Hematopoietic multipotent progenitor cell treated with erythropoietin and hydrocortisone succinate and interleukin-3 and kit ligand, for 17 days (in vitro differentiated cells): Measurements from ENCODE around the gene SKI.

Experiments
- DNase-seq: peaks from one replicate; pipeline ENCODE4 v3.0.0-alpha.2; 2015; ENCODE audit warnings: low spot score

Gene SKI

GRCh38 chr1:2209400-2210083 is 18.6 kb upstream of the SKI start:
- DNase-seq: no peak

GRCh38 chr1:2210084-2210653 is 17.9 kb upstream of the SKI start:
- DNase-seq: no peak

- no peak for DNase-seq
Observed at GRCh38 chr1:2210786-2211185, 17.3 kb upstream of the SKI start.

GRCh38 chr1:2212274-2212531 is 15.9 kb upstream of the SKI start:
- DNase-seq: no peak

- peak; percentile 47 for DNase-seq
Observed at GRCh38 chr1:2212532-2213491, 15.3 kb upstream of the SKI start.

GRCh38 chr1:2213576-2214505 is 14.3 kb upstream of the SKI start:
- no peak for DNase-seq

- DNase-seq: no peak
Observed at GRCh38 chr1:2214541-2215241, 13.4 kb upstream of the SKI start.

- no peak for DNase-seq
Observed at GRCh38 chr1:2215329-2215728, 12.8 kb upstream of the SKI start.

GRCh38 chr1:2215909-2216766 is 12.0 kb upstream of the SKI start:
- no peak for DNase-seq

GRCh38 chr1:2216767-2217058 is 11.4 kb upstream of the SKI start:
- DNase-seq: no peak

- no peak for DNase-seq
Observed at GRCh38 chr1:2221271-2221670, 6.8 kb upstream of the SKI start.

- no peak for DNase-seq
Observed at GRCh38 chr1:2224170-2224584, 3.9 kb upstream of the SKI start.

GRCh38 chr1:2224631-2225428 is 3.3 kb upstream of the SKI start:
- DNase-seq: no peak

GRCh38 chr1:2226525-2227345 is 1.4 kb upstream of the SKI start:
- no peak for DNase-seq

GRCh38 chr1:2227346-2228156 is 568 bp upstream of the SKI start:
- peak; percentile 95 for DNase-seq

- DNase-seq: peak; percentile 32
Observed at GRCh38 chr1:2228694-2229036, 546 bp downstream of the SKI start.

GRCh38 chr1:2229037-2229864 is 1.1 kb downstream of the SKI start:
- DNase-seq: peak; percentile 64
